Tibial artery (tissue), 4 donors: ENCODE results near the gene PLA2G4B.

Source experiments
- DNase-seq, 2 donors: peaks; one replicate each; pipeline ENCODE4 v3.0.0-alpha.2; 2019
- H3K27ac ChIP-seq, 2 donors: fragments of 200-600 bp; sonication (generic) in 1 of 2; 1 replicate in 1 of 2; 2 replicates in 1 of 2; pipeline ENCODE4 v1.5.1; 2018 to 2019; ENCODE audit warnings: mild to moderate bottlenecking in 1 of 2
- H3K27me3 ChIP-seq, 2 donors: fragments of 200-600 bp; sonication (generic) in 1 of 2; one replicate each; pipeline versions ENCODE4 v1.5.1 to v1.6.0; 2016 to 2019
- H3K36me3 ChIP-seq, 3 donors: fragments of 200-600 bp; sonication (generic) in 2 of 3; one replicate each; pipeline ENCODE4 v1.5.1; 2016 to 2019; ENCODE audit warnings: mild to moderate bottlenecking in 2 of 3
- H3K4me1 ChIP-seq, 4 donors: fragments of 200-600 bp; sonication (generic) in 2 of 4; 1 replicate in 3 of 4; 2 replicates in 1 of 4; pipeline ENCODE4 v1.5.1; 2016 to 2019
- H3K4me3 ChIP-seq, 2 donors: fragments of 200-600 bp; sonication (generic) in 1 of 2; 1 replicate in 1 of 2; 2 replicates in 1 of 2; pipeline ENCODE4 v1.5.1; 2018 to 2019; ENCODE audit warnings: mild to moderate bottlenecking in 2 of 2
- H3K9me3 ChIP-seq, 3 donors: fragments of 200-600 bp; sonication (generic) in 1 of 3; one replicate each; pipeline ENCODE4 v1.5.1; 2016 to 2019
- CTCF ChIP-seq, 2 experiments: fragments of 200-600 bp in 1 of 2; fragments of 450-650 bp in 1 of 2; IDR thresholded peaks; one replicate each; pipeline ENCODE4 v1.5.1; 2017 to 2019; ENCODE audit warnings: antibody characterized with exemption in 2 of 2, mild to moderate bottlenecking in 1 of 2, moderate library complexity in 1 of 2
- intact Hi-C: fragments of 100-400 bp; cut with DNase I; formaldehyde crosslinking; loops from one replicate; pipeline ENCODE4 v1.15.0; 2023; ENCODE audit warnings: low total_unique reads

PLA2G4B gene

GRCh38 chr15:41810651-41811431 is 27.8 kb upstream of the PLA2G4B start:
- Histone ChIP-seq H3K36me3 (peaks cover 10 to 42% (median 31%) of the 10 kb centered on the region in 3 donors), H3K4me3 (no peak overlapping the region), H3K27me3 (no peaks in the 10 kb centered on the region), H3K9me3 (no peaks in the 10 kb centered on the region), H3K27ac (no peak overlapping the region), H3K4me1 (peaks cover 0 to 8% (median 0%) of the 10 kb centered on the region in 4 donors)
- no peak for TF ChIP-seq CTCF (IDR thresholded peaks at IDR 0.05)
- no peak for DNase-seq
- intact Hi-C loops, result loop anchor here (10.0 kb wide), 1 partner anchor 216 kb away; no protein-coding TSS in a partner anchor

GRCh38 chr15:41811432-41812195 is 27.0 kb upstream of the PLA2G4B start:
- peak; percentile 87 to 90 for DNase-seq
- intact Hi-C loops, result loop anchor here (10.0 kb wide), 1 partner anchor 217 kb away; no protein-coding TSS in a partner anchor
- Histone ChIP-seq H3K27ac (no peak overlapping the region), H3K4me3 (no peak overlapping the region), H3K36me3 (peaks cover 10 to 50% (median 37%) of the 10 kb centered on the region in 3 donors), H3K9me3 (no peaks in the 10 kb centered on the region), H3K27me3 (no peaks in the 10 kb centered on the region), H3K4me1 (no peaks in the 10 kb centered on the region)
- peak; percentile 88 to 95 for TF ChIP-seq CTCF (IDR thresholded peaks at IDR 0.05)

GRCh38 chr15:41812820-41813375 is 25.7 kb upstream of the PLA2G4B start:
- no peak for TF ChIP-seq CTCF (IDR thresholded peaks at IDR 0.05)
- H3K36me3 ChIP-seq, result peaks cover 19 to 62% (median 50%) of the 10 kb centered on the region in 3 donors
- no peaks in the 10 kb centered on the region for H3K27me3 ChIP-seq
- H3K9me3 ChIP-seq, result no peaks in the 10 kb centered on the region
- intact Hi-C loops, result loop anchor here (10.0 kb wide), 1 partner anchor 218 kb away; no protein-coding TSS in a partner anchor
- no peak for DNase-seq
- no peaks in the 10 kb centered on the region for H3K4me1 ChIP-seq
- H3K27ac ChIP-seq, result no peak overlapping the region
- H3K4me3 ChIP-seq, result no peak overlapping the region

DNA sequence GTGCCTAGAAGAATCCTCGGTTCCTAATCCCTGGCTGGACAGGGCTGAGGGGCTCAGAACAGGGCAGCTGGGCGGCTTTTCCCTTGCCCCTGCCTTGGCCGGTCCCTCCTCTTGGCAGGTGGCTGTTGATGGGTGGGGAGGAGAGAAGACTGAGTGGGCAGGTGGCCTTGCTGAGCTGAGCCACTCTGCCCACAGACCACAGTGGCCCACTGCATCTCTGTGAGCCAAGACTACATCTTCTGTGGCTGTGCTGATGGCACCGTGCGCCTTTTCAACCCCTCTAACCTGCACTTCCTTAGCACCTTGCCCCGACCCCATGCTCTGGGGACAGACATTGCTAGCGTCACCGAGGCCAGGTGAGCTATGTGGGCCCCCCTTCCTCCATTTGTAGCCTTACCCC is 25.2 kb upstream of the PLA2G4B start:
- DNase-seq, result no peak
- intact Hi-C loops, result loop anchor here (10.0 kb wide), 1 partner anchor 219 kb away; no protein-coding TSS in a partner anchor
- Histone ChIP-seq H3K4me3 (no peak overlapping the region), H3K27ac (no peak overlapping the region), H3K4me1 (no peaks in the 10 kb centered on the region), H3K9me3 (no peaks in the 10 kb centered on the region), H3K36me3 (peaks cover 24 to 68% (median 55%) of the 10 kb centered on the region in 3 donors), H3K27me3 (no peaks in the 10 kb centered on the region)
- no peak for TF ChIP-seq CTCF (IDR thresholded peaks at IDR 0.05)

DNA sequence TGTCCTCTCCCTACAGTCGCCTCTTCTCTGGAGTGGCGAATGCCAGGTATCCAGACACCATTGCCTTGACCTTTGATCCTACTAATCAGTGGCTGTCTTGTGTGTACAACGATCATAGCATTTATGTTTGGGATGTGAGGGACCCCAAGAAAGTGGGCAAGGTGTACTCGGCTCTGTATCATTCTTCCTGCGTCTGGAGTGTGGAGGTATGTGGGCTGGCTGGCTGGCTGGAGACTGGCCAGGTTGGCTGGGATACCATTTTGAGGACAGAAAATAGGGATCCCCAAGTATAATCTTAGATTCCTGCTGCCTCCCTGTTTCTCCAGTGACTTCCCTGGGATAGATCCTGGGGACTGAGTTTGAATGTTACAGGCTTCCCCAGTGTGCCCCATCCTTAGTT is 24.1 kb upstream of the PLA2G4B start:
- H3K4me3 ChIP-seq, result no peak overlapping the region
- DNase-seq, result no peak
- H3K27me3 ChIP-seq, result no peaks in the 10 kb centered on the region
- H3K27ac ChIP-seq, result no peak overlapping the region
- intact Hi-C loops, result loop anchor here (10.0 kb wide), 1 partner anchor 220 kb away; no protein-coding TSS in a partner anchor
- no peak for TF ChIP-seq CTCF (IDR thresholded peaks at IDR 0.05)
- peaks cover 35 to 79% (median 65%) of the 10 kb centered on the region in 3 donors for H3K36me3 ChIP-seq
- H3K4me1 ChIP-seq, result no peaks in the 10 kb centered on the region
- no peaks in the 10 kb centered on the region for H3K9me3 ChIP-seq
